Ovary (tissue), 9 donors: ENCODE measurements around the gene HK1. TPM values are rescaled to one million over a fixed set of nuclear protein-coding genes. Genes with fewer than 3 reads are reported as not detected.
A peak's percentile ranks its signal among the peaks of the same experiment; 100 is the strongest.

Experiments
- DNase-seq, 5 donors: peaks; one replicate each; pipeline ENCODE4 v3.0.0-alpha.2; 2019 to 2020
- H3K27ac ChIP-seq, 2 donors: fragments of 200-600 bp; one replicate each; pipeline versions ENCODE4 v1.5.1 to v1.8.0; 2019 to 2022
- H3K27me3 ChIP-seq: fragments of 200-600 bp; one replicate; pipeline ENCODE4 v1.8.0; 2022
- H3K36me3 ChIP-seq: fragments of 200-600 bp; sonication (generic); one replicate; pipeline ENCODE4 v1.5.1; 2019
- H3K4me1 ChIP-seq: one replicate; pipeline ENCODE4 v1.8.1; 2013; ENCODE audit warnings: mild to moderate bottlenecking, moderate library complexity; ENCODE audit not compliant: insufficient read depth
- H3K4me3 ChIP-seq: fragments of 200-600 bp; sonication (generic); one replicate; pipeline ENCODE4 v1.5.1; 2017
- H3K9me3 ChIP-seq, 2 donors: fragments of 200-600 bp in 1 of 2; sonication (generic) in 1 of 2; one replicate each; pipeline versions ENCODE4 v1.5.1 to v1.8.1; 2013 to 2019; ENCODE audit warnings: mild to moderate bottlenecking in 1 of 2, moderate library complexity in 1 of 2
- EP300 ChIP-seq: sonication (generic); formaldehyde crosslinking; IDR thresholded peaks from one replicate; pipeline ENCODE4 v1.6.1; 2017; ENCODE audit warnings: antibody characterized with exemption
- POLR2A ChIP-seq: fragments of 450-650 bp; IDR thresholded peaks from one replicate; pipeline ENCODE4 v1.6.1; 2017; ENCODE audit warnings: antibody characterized with exemption, mild to moderate bottlenecking, moderate library complexity
- WGBS, 3 donors: extraction: QIAGEN DNeasy Blood & Tissue Kit in 1 of 3; methylation state at CpG; one replicate each; pipeline versions ENCODE4 v1.1.5 to v1.1.7; 2013 to 2017; 5-methylcytosine and 5-hydroxymethylcytosine counted together
- intact Hi-C, 4 donors: fragments of 100-400 bp; cut with DNase I; formaldehyde crosslinking; loops; one replicate each; pipeline versions ENCODE4 v1.11.0 to v1.15.1; 2022 to 2023
- polyA plus RNA-seq, 2 donors: library from polyadenylated mRNA; stranded (reverse); fragments of 200-250 nt in 1 of 2; fragments of 350-450 nt in 1 of 2; fragmentation: Illumina TruSeq in 1 of 2; extraction: RNeasy Lipid Tissue Mini Kit (QIAGEN cat#74804) in 1 of 2; gene quantifications; one replicate each; pipeline ENCODE4 v1.2.3, GENCODE V29; 2013 to 2014
- total RNA-seq, 7 donors: library from RNA; depleted of rRNA in 2 of 7; stranded (reverse); fragments of >200 nt in 2 of 7; fragmentation: NEBNext Ultra II Directional in 3 of 7; extraction: Animal tissue kit (Norgen Biotek cat#: 25700) in 3 of 7; gene quantifications; one replicate each; pipeline versions ENCODE4 v1.1.0 to v1.2.4, GENCODE V29; 2016 to 2023
- TF ChIP-seq, protein P1 (sequence below), 3 donors: fragments of 450-650 bp in 2 of 3; fragments of 200-600 bp in 1 of 3; IDR thresholded peaks; one replicate each; pipeline versions ENCODE4 v1.5.1 to v1.8.0; 2016 to 2022; ENCODE audit warnings: antibody characterized with exemption in 3 of 3, mild to moderate bottlenecking in 1 of 3
- donor health status: DM: no; HTN: no; CAD: no; lungs with moderate emphysema.
- donor health status: DM: no; HTN: no; CAD: no.
- donor health status: Bipolar disorder and iron deficiency.
- donor health status: DM: yes; HTN: yes; CAD: no.
- donor health status: DM: no; HTN: no; CAD: no.
- donor health status: DM: yes; HTN: yes; CAD: no.

HK1 gene
- total and polyA plus RNA-seq, 9 donors = 12.8 to 63.1 (median 35.8) TPM

DNA sequence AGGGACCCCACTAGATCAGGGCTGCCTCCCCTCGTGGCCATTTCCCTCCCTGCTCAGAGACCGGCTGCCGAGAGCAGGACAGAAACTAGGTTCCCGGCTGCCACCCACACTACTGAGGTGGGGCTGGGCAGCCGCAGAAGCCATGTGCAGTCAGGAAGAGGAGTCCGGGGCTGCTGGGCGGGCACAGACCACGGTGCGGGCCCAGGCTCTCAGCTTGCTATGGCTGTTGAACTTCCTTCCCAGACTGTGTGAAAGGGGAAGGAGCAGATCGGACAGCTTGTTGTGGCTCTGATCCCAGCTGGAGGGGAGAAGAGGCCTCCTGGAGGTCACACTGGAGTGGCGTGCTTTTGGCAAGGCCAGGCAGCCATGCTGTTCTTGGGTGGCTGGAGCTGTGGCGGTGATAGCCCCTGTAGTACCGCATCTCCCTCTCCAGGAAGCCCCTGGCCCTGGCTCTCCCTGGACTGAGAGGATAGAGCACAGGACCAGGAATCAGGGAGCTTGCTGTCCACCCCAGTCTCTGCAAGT lies 56.8 kb downstream of the HK1 start:
- intact Hi-C loops = no loop called here
- Histone ChIP-seq H3K4me1 (peaks cover 22% of the 10 kb centered on the region), H3K9me3 (no peaks in the 10 kb centered on the region), H3K27ac (peak overlapping the region; percentile 16 to 30), H3K4me3 (no peak overlapping the region), H3K27me3 (no peaks in the 10 kb centered on the region), H3K36me3 (no peaks in the 10 kb centered on the region)
- DNase-seq = peak in 4 of 5 donors; percentile 44 to 77 (median 54)
- WGBS, 3 donors = 5 to 14% (median 10%) methylated on average over 13 of the region's 13 CpGs
- no peak for TF ChIP-seq EP300
- TF ChIP-seq POLR2A = no peak
- TF ChIP-seq, protein P1, sequence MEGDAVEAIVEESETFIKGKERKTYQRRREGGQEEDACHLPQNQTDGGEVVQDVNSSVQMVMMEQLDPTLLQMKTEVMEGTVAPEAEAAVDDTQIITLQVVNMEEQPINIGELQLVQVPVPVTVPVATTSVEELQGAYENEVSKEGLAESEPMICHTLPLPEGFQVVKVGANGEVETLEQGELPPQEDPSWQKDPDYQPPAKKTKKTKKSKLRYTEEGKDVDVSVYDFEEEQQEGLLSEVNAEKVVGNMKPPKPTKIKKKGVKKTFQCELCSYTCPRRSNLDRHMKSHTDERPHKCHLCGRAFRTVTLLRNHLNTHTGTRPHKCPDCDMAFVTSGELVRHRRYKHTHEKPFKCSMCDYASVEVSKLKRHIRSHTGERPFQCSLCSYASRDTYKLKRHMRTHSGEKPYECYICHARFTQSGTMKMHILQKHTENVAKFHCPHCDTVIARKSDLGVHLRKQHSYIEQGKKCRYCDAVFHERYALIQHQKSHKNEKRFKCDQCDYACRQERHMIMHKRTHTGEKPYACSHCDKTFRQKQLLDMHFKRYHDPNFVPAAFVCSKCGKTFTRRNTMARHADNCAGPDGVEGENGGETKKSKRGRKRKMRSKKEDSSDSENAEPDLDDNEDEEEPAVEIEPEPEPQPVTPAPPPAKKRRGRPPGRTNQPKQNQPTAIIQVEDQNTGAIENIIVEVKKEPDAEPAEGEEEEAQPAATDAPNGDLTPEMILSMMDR (IDR thresholded peaks at IDR 0.05) = no peak

DNA sequence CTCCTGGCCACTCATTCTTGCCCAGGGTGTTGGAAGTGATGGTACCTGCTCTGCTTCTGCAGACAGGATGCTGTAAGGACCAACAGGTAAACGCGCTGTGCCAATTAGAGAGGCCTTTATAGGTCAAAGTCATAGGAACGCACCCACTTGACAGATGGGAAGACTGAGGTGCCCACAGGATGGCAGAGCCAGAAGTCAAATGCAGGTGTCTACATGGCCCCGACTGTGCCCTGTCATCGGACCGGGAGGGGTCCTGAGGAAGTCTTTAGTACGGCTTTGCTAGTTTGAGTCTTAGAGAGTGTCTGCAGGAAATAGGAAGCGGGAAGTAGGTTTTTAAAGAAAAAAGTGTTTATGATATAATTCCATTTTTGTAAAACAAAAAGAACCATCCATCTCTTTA lies 57.3 kb downstream of the HK1 start:
- intact Hi-C loops = no loop called here

DNA sequence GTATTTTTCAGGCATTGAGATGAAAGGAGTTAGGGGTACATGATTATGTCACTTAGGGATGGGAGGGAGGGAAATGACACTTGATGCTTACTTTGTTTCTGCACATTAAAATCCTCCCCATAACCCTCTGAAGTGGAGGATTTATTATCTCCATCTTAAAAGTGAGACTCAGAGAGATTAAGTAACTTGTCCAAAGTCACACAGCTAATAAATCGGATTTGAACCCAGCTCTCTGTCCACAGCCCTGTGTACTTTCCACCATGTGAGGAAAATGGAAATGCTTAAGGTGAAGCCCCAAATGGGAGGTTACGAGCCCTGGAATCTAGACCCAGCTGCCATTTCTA lies 58.6 kb downstream of the HK1 start:
- no peak for DNase-seq
- H3K4me3 ChIP-seq = no peak overlapping the region
- no peaks in the 10 kb centered on the region for H3K9me3 ChIP-seq
- H3K36me3 ChIP-seq = no peaks in the 10 kb centered on the region
- H3K4me1 ChIP-seq = peaks cover 21% of the 10 kb centered on the region
- H3K27ac ChIP-seq = no peak overlapping the region
- intact Hi-C loops = no loop called here
- WGBS, 3 donors = 85 to 95% (median 89%) methylated on average over 2 of the region's 2 CpGs
- H3K27me3 ChIP-seq = no peaks in the 10 kb centered on the region
- TF ChIP-seq POLR2A = no peak
- no peak for TF ChIP-seq EP300
- TF ChIP-seq, protein P1 (IDR thresholded peaks at IDR 0.05) = no peak

More for the DNA sequence above, 57.3 kb downstream of the HK1 start:
- Histone ChIP-seq H3K27ac (peak overlapping the region in 1 of 2 donors; percentile 16), H3K36me3 (no peaks in the 10 kb centered on the region), H3K4me3 (no peak overlapping the region), H3K4me1 (peaks cover 21% of the 10 kb centered on the region), H3K27me3 (no peaks in the 10 kb centered on the region), H3K9me3 (no peaks in the 10 kb centered on the region)
- no peak for DNase-seq
- 85 to 97% (median 92%) methylated on average over 8 of the region's 8 CpGs for WGBS, 3 donors
- no peak for TF ChIP-seq EP300
- TF ChIP-seq, protein P1 (IDR thresholded peaks at IDR 0.05) = no peak
- no peak for TF ChIP-seq POLR2A

DNA sequence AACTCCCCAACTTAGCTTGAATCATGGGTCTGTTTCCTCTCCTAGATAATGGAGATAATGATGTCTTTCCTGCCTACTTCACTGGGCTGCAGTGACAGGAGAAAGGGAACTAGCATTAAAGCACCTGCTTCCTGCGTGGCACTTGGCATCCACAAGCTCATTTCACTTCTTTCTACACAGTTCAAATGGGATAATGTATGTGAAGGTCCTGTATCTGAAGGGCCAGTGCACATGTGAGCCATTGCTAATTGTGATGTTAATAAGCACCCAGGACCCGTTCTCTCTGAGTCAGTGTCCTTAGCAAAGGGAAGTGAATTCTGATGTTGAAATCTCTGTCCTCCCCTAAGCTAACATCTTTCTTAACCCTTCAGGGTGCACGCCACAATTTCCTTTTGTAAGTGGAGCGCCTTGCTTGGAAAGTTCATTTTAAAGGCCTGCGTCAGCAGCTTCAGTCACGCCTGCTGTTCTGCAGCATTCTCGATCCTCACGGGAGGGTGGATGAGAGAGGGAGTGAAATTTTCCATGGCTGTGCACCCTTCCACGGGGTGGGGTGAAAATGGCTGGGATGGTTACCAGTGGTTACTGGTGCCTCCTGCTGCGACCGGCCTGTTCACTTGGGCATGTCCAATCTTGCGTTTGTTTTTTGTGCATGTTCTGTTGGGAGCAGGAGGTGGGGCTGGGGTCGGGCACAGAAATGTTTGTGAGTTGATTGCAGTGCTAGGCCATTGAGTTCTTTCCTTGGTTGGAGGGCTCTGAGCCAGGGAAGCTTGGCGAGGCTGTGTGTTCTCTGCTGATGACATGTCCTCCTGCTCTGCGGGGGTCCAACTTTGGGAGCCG lies 59.2 kb downstream of the HK1 start:
- no peaks in the 10 kb centered on the region for H3K9me3 ChIP-seq
- TF ChIP-seq, protein P1 (IDR thresholded peaks at IDR 0.05) = no peak
- TF ChIP-seq POLR2A = no peak
- no peak for TF ChIP-seq EP300
- 66 to 76% (median 74%) methylated on average over 16 of the region's 16 CpGs for WGBS, 3 donors
- peaks cover 21% of the 10 kb centered on the region for H3K4me1 ChIP-seq
- intact Hi-C loops = loop anchor here in 1 of 4 donors (2.0 kb wide), 1 partner anchor 29 kb away; no protein-coding TSS in a partner anchor
- no peaks in the 10 kb centered on the region for H3K36me3 ChIP-seq
- DNase-seq = no peak
- H3K27me3 ChIP-seq = no peaks in the 10 kb centered on the region
- H3K4me3 ChIP-seq = no peak overlapping the region
- no peak overlapping the region for H3K27ac ChIP-seq
